HG03469 (cell line): ENCODE results near the gene ZNF318.
"Not testable (repeated sequence)": the region's sequence is repeated elsewhere in the genome, so short reads cannot be mapped to it uniquely, and the experiment has no call there.

Experiments used
- ATAC-seq: cut with Tn5 transposase; IDR thresholded peaks from one replicate; pipeline ENCODE4 v1.9.1; 2021; ENCODE audit warnings: mild to moderate bottlenecking, moderate library complexity, moderate number of reproducible peaks; ENCODE audit not compliant: unreplicated experiment

The ZNF318 gene

DNA sequence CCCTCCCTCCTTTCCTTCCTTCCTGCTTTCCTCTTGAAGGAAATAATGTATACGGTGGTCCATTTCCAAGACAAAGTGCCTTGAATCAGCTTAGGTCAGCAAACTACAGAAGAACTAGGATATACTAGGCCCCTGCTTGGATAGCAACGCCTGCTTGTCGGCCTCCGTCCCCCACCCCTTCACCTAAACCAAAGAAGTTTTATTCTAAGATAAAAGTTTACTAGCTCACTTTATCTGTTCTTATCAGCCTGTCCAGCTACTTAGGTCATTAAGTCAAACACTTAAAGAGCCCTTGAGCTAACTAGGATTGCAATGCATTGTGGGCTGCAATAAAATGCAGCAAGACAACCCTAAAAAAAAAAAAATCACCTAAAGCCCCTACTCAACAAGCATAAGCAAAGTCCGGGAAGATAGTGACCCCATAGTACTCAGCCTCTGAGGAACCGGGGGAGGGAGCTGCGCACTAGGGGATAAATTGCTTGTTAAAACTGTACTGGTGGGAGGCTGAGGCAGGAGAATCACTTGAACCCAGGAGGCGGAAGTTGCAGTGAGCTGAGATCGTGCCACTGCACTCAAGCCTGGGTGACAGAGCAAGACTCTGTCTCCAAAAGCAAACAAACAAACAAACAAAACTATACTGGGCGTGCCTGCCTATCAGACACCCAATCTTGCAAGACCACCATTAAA lies 21.4 kb upstream of the ZNF318 start:
- not testable (repeated sequence) for ATAC-seq

DNA sequence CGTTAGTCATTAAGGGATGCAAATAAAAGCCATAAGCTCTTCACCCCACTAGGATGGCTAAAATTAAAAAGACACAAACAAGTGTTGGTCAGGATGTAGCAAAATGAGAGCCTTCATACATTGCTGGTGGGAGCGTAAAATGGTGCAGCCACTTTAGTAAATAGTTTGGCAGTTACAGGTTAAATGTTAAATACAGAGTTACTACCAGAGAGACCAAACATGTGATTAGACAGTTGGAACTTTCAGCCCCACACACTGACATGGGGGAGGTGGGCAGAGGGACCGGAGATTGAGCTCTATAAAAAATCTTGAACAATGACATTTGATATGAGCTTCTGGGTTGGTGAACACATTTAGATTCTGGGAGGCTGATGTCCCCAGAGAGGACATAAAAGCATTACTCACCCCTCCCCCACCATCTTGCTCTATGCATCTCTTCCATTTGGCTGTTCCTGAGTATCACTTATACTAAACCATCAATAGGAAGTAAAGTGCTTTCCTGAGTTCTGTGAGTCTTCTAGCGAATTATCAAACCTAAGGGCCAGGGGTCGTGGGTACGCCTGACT lies 20.4 kb upstream of the ZNF318 start:
- ATAC-seq = no peak

DNA sequence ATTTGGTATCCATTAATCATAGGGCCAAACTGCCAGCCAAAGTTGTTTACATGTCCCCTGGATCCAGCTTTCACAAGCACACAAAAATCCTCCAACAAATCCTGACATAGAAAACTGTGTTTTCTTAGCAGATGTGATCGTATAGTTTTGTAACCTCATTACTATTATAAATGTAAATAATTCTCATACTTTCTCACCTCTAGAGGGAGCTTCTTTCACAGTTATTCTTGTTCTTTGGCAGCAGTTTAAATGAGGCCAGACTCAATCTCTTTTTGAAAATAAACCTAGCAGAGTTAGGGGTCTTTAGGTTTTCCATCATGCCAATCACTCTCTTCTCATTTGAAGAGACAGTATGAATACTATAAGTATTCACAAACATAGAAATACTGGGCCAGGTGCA lies 17.0 kb upstream of the ZNF318 start:
- ATAC-seq = no peak

DNA sequence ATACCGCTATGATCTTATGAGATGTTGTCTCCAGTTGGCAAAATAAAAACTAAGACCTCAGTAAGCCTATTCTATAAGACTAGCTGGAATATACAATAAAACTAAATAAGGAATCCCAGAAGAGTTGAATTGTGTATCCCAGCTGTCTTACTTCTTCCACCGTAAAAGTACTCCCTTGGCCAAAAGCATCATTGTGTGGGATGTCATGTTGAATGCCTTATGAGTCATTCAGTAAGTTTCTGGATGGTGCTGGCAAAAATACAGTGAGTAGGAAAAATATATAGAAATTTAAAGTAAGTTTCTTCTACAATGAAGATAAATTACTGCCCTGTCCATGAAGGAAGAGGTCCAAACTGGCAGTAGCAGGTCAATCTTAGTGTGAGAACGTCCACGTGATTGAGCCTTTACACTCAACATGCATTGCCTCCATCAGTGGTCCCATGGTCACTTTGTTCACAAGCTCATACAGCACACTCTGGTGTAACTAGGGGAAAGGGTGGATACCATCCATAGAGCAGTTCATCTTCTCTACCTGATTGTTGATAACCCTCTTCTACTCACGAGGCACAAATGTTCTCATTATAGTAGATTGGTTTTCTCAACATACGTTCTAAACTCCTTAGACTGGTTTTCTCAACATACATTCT lies 13.7 kb upstream of the ZNF318 start:
- no peak for ATAC-seq

DNA sequence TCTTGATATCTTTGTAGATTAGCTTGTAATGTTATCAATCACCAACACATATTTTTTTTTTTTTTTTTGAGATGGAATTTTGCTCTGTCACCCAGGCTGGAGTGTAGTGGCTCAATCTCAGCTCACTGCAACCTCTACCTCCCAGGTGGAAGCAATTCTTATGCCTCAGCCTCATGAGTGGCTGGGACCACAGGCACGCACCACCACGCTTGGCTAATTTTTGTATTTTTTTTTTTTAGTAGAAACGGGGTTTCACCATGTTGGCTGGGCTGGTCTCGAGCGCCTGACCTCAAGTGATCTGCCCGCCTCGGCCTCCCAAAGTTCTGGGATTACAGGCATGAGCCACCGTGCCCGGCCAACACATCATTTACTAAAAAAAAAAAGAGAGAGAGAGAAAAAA lies 11.4 kb upstream of the ZNF318 start:
- ATAC-seq = not testable (repeated sequence)

DNA sequence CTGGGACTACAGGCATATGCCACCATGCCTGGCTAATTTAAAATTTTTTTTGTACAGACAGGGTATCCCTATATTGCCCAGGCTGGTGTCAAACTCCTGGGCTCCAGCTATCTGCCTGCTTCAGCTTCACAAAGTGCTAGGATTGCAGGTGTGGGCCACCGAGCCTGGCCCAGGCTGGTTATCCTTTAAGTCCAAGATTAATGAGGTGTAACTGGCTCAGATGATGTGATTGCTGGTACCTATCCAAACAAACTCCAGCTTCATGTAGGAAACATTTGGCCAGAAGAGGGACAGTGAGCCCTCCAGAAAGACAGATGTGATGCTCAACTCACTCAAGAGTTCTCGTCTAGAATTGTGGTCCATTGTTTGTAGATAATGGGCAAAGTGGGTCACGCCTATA lies 9.2 kb upstream of the ZNF318 start:
- no peak for ATAC-seq

DNA sequence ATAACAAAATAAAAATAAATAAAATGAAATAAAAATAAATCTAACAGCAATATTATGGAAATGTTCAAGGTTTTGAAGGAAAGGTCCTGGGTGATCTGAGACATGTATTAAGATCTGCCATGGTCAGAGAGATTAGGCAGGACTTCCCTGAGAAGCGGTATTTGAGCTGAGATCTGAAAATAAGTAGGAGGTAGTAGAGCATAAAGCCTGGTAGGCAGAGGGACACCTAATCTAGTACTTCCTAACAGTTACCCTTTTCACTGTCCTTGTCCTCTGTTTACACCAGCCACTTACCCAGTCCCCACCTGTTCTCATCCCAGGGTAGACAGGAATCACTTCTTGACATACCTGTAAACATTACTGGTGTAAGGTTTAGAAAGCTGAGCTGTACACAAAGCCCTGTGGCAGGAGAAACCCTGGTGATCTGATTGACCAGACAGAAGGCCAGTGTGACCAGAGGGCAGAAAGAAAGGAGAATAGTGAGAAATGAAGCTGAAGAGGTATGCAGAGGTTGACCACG lies 8.3 kb upstream of the ZNF318 start:
- no peak for ATAC-seq

DNA sequence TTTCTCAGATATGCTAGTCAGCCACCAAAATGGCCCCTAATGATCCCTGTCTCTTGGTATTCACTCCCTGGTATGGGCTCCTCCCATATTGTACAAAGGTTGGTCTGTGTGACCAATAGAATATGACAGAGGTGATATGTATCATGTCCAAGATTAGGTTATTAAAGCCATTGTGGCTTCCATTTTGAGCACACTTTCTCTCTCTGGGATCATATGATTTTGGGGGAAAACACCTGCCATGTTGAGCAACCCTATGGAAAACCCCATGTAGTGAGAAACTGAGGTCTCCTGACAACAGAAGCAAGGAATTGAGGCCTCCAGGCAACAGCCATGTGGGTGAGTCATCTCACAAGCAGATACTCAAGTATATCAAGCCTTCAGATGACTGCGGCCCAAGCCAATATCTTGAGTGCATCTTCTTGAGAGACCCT lies 7.1 kb upstream of the ZNF318 start:
- no peak for ATAC-seq

DNA sequence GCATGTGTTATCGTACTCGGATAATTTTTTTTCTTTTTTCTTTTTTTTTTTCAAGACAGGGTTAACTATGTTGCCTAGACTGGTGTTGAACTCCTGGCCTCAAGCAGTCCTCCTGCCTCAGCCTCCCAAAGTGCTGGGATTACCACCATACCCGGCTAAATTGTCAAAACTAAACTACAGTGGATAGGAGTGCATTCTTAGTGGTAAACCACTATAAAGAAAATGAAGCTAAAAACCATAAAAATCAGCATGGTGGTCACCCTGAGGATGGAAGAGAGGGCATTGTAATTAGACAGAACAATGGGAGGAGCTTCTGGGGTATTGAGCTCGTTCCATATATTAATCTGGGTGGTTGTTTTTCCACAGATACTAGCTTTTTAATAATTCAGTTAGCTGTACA lies 6.2 kb upstream of the ZNF318 start:
- no peak for ATAC-seq

DNA sequence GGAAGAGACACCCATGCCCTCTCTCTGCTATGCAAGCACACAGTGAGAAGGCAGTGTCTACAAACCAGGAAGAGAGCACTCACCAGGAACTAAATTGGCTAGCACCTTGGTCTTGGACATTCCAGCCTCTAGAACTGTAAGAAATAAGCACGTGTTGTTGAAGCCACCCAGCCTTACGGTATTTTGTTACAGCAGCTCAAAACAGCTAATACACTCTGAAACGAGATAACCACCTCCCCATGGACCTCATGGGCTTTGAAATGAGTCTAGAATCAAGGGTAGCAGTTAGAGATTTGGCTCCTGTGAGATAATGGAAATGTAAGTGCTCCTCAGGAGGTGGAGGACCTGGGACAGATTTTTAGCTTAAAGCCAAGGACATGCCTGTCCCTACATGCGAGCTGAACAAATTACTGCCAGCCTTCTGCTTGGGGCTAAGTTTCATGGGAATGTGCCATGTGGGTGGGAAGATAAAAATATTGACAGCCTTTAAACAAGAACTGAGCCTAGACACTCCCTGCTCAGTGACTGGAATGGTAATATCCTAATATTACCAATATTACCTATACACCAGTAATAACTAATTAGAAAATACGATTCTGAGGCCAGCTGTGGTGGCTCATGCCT lies 3.9 kb upstream of the ZNF318 start:
- ATAC-seq = no peak

DNA sequence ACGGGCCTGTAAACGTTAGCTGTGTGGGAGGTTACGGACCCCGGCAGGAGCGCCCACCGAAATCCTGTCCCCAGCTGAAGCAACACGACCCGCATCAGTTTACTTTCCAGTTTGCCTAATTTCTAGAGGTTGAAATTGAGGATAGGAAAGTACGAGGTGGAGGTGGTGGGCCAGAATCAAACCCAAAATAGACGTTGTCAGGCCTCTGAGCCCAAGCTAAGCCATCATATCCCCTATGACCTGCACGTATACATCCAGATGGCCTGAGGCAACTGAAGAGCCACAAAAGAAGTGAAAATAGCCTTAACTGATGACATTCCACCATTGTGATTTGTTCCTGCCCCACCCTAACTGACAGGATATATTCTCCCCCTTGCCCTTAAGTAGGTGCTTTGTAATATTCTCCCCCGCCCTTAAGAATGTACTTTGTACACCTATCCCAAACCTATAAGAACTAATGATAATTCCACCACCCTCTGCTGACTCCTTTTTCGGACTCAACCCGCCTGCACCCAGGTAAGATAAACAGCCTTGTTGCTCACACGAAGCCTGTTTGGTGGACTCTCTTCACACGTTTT lies 645 bp upstream of the ZNF318 start:
- ATAC-seq = not testable (repeated sequence)

DNA sequence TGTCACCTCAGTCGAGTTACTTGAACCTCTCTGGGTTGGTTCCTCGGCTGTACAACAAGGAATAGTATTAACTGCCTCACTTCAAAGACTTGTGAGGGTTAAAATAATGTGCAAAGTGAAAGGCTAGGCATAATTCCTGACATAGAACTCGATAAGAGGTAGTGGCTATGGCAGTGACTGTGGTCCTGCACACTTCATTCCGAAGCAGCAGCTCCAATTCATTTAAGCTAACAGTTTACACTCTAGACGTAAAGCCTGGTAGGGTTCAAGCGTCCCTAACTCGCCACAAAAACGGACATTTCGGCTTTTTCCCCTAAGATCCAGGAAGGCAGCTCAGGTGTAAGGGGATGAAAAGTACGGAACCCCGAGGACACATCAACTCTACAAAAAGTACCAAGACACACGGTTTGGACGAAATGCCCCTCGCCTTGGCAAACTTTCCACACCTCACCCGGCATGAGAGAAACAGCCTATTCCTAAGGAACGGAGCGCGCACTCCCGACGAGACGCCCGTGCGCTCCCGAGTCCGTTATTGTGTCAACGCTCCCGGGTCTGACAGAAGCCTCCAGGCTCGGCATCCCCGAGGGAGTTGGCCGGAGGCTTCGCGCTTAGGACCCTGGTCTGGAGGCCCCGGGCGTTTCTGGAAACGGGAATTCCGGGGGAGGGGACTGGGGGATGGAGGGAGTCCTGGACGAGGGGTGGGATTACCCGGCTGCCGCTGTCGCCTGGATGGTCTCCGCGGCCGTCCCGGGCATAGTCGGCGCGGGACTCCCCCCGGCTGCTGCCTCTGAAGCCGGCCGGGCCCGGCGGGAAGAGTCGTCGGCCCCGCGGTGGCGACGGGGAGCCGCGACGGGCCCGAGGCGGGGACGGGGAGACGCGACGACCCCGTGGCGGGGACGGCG lies 937 bp downstream of the ZNF318 start:
- ATAC-seq = no peak

DNA sequence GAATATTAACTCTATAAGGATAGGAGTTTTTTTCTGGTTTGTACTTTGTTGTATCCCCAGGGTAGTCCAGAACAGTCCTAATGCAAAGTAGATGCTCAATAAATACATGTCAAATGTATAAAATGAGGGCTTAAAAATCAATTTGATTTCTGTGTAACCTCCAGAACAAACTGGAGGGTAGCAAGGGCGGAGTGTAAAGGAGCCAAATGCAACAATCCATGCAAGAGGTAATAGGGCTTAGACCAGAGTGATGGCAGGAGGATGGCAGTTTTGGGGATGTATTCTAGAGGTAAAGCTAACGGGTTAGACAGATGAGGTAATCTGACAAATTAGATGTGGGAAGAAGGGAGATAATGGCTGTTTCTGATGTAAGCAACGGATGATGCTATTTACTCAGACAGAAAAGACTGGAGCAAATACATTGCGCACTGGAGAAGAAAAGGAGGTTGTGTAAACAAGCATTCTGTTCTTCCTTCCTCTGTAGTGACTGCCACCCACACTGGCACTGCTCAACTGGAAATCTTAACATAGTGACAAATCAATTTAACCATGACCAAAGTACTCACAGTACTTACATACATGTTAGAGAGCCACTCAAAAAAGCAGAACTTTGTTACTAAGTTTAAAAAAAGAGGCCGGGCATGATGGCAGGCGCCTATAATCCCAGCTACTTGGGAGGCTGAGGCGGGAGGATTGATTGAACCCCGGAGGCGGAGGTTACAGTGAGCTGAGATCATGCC lies 2.0 kb downstream of the ZNF318 start:
- ATAC-seq = no peak

DNA sequence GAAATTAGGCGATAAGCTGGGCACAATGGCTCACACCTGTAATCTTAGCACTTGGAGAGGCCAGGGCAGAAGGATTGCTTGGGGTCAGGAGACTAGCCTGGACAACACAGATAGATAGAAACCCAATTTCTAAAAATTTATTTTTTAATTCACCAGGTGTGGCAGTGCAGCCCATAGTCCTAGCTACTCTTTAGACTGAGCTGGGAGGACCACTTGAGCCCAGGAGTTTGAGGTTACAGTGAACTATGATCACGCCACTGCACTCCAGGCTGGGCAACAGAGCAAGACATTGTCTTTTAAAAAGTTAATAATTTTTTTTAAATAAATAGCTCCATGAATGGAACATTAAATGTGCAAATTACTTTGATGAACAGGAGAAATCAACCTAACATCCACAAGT lies 8.2 kb downstream of the ZNF318 start:
- ATAC-seq = no peak

DNA sequence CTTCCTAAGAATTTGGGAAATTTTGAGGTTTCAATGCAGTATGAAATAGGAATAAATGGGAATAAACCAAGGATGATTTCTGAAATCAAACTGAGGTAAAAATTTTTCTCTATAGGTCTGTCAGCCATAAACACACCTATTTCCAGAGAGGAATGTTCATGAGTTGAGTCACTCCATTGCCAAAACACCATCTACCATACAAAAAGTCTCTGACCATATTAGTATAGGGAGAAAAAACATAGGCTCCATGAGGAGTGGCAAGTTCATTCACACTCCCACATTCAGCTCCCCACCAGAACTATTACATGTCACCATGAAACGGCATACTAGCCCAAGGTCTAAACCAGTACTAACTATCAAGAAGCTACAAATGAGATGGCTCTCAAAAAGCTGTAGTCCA lies 9.6 kb downstream of the ZNF318 start:
- no peak for ATAC-seq

DNA sequence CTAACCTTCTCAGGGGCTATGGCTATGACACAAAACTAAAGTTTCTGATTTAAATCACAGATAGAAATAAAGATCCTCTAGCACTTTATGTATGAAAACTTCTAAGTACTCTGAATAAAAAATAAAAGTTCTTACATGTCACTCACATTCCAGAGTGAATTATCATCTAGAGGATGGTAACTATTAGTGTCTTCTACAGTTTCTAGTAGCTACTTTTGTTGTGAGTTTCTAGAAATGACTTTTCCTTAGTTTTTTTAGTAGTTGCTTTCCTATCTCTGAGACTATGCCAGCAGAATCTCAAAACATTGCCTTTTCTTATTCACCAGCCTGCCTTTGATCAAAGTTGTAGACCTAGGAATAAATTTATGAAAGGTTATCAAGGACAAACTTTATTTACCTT lies 10.1 kb downstream of the ZNF318 start:
- no peak for ATAC-seq

DNA sequence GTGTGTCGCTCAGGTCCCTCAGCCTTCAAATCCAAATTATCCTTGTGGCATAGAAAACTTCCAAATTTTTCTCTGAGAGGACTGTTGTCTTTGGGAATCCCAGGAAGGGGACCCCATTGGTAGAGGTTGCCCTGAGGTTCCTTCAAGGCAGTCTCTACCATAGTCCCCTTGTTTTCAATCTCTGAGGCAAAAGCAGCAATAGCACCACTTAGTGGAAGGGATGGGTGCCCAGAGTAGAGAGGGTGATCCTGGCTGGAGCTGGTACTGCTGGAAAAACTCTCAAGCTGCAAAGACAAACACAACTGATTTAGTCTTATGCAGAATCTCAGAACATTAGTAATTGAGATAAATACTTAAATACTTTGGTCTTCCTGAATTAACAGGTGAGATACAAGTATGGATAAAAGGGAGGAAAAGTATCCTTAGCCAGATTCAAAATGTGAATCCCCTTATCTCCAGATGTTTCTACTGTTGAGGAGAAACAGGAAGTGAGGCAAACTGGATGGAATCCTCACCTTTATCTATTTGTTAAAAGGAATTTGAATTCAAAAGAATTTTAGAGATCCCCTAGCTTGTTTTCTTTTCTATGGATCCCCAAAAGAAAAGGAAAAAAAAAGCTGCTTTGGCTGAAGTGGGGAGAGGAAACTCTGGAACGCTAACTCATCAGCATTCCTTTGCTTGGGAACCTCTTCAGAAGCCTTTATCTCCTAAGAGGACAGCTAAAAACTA lies 13.4 kb downstream of the ZNF318 start:
- ATAC-seq = no peak

DNA sequence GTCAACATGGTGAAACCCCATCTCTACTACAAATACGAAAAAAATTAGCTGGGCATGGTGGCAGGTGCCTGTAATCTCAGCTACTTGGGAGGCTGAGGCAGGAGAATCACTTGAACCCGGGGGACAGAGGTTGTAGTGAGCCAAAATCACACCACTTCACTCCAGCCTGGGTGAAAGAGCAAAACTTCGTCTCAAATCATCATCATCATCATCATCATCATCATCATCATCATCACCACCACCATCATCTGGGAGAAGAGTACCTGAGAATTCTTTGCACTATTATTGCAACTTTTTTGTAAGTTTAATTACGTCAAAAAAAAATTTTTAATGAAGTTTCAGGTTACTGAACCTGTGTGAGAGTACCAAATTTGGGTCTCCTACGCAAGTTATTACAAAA lies 17.5 kb downstream of the ZNF318 start:
- ATAC-seq = not testable (repeated sequence)

DNA sequence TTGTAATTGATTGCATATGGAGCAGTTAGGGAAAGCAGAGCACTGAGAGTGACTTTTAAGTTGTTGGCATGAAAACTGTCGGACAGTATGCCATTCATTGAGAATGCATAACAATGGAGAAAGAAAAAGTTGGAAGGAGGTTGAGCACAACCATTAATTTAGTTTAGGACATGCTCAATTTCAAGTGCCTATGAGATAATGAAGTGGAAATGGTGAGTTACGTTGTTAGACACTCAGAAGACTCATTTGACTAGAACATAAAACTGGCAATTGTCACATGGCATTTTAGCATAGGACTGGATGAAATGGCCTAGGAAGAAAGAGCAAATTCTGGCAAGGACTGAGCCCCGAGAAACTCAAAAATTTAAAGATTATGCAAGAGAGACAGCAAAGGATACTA lies 22.0 kb downstream of the ZNF318 start:
- ATAC-seq = no peak
